ENCODE results near the gene CDH22. TPM values are rescaled to one million over a fixed set of nuclear protein-coding genes. Genes with fewer than 3 reads are reported as not detected.

CDH22 gene
- total RNA-seq, 1 experiment from 2014 or later: not detected

- DNase-seq (ENCODE audit: low read depth): no peak
These were observed 15.3 kb upstream of the CDH22 start for GRCh38 chr20:46323557-46323956.

- DNase-seq (ENCODE audit: low read depth): peak; percentile 23
These were observed 14.3 kb upstream of the CDH22 start for GRCh38 chr20:46322641-46323040.

- DNase-seq (ENCODE audit: low read depth): no peak
These were observed 9.4 kb upstream of the CDH22 start for GRCh38 chr20:46317685-46318177.

- no peak for DNase-seq (ENCODE audit: low read depth)
These were observed 8.8 kb upstream of the CDH22 start for GRCh38 chr20:46316984-46317684.

- DNase-seq (ENCODE audit: low read depth): no peak
These were observed 7.0 kb upstream of the CDH22 start for GRCh38 chr20:46315311-46315710.

GRCh38 chr20:46312945-46313861 lies 4.9 kb upstream of the CDH22 start:
- DNase-seq (ENCODE audit: low read depth): no peak

GRCh38 chr20:46312075-46312944 lies 4.0 kb upstream of the CDH22 start:
- DNase-seq (ENCODE audit: low read depth): no peak

GRCh38 chr20:46311719-46312074 lies 3.4 kb upstream of the CDH22 start:
- DNase-seq (ENCODE audit: low read depth): no peak

- no peak for DNase-seq (ENCODE audit: low read depth)
These were observed 2.8 kb upstream of the CDH22 start for GRCh38 chr20:46311039-46311650.

- no peak for DNase-seq (ENCODE audit: low read depth)
These were observed 1.6 kb upstream of the CDH22 start for GRCh38 chr20:46309945-46310344.

GRCh38 chr20:46307999-46308257 lies 370 bp downstream of the CDH22 start:
- no peak for DNase-seq (ENCODE audit: low read depth)

GRCh38 chr20:46307139-46307998 lies 929 bp downstream of the CDH22 start:
- peak; percentile 35 for DNase-seq (ENCODE audit: low read depth)

- no peak for DNase-seq (ENCODE audit: low read depth)
These were observed 1.6 kb downstream of the CDH22 start for GRCh38 chr20:46306743-46307138.

GRCh38 chr20:46305973-46306360 lies 2.3 kb downstream of the CDH22 start:
- DNase-seq (ENCODE audit: low read depth): no peak

- no peak for DNase-seq (ENCODE audit: low read depth)
These were observed 2.8 kb downstream of the CDH22 start for GRCh38 chr20:46305331-46305972.

- DNase-seq (ENCODE audit: low read depth): no peak
These were observed 3.4 kb downstream of the CDH22 start for GRCh38 chr20:46304852-46305251.

GRCh38 chr20:46304361-46304760 lies 3.9 kb downstream of the CDH22 start:
- peak; percentile 39 for DNase-seq (ENCODE audit: low read depth)

- DNase-seq (ENCODE audit: low read depth): no peak
These were observed 4.9 kb downstream of the CDH22 start for GRCh38 chr20:46303176-46303956.

GRCh38 chr20:46302106-46302505 lies 6.2 kb downstream of the CDH22 start:
- no peak for DNase-seq (ENCODE audit: low read depth)

Data from HT1080 (cell line).